Astrocyte of the spinal cord (primary cell): ENCODE results near the gene OSM.

ENCODE experiments used
- DNase-seq: peaks from one replicate; pipeline ENCODE4 v3.0.0; 2011; ENCODE audit warnings: low read depth, low spot score
- H3K4me3 ChIP-seq: 2 replicates; pipeline ENCODE4 v1.5.1; 2011; ENCODE audit warnings: low read depth, mild to moderate bottlenecking, low read length, moderate library complexity
- in situ Hi-C: cut with HindIII; loops from 2 replicates; pipeline ENCODE4 v1.10.0; 2017; ENCODE audit warnings: low sequenced_read_pairs
- TF ChIP-seq, protein P1 (sequence below): IDR thresholded peaks from 2 replicates; pipeline ENCODE4 v1.5.1; 2012; ENCODE audit warnings: low read depth, mild to moderate bottlenecking, low read length, inconsistent platforms

The OSM gene

DNA sequence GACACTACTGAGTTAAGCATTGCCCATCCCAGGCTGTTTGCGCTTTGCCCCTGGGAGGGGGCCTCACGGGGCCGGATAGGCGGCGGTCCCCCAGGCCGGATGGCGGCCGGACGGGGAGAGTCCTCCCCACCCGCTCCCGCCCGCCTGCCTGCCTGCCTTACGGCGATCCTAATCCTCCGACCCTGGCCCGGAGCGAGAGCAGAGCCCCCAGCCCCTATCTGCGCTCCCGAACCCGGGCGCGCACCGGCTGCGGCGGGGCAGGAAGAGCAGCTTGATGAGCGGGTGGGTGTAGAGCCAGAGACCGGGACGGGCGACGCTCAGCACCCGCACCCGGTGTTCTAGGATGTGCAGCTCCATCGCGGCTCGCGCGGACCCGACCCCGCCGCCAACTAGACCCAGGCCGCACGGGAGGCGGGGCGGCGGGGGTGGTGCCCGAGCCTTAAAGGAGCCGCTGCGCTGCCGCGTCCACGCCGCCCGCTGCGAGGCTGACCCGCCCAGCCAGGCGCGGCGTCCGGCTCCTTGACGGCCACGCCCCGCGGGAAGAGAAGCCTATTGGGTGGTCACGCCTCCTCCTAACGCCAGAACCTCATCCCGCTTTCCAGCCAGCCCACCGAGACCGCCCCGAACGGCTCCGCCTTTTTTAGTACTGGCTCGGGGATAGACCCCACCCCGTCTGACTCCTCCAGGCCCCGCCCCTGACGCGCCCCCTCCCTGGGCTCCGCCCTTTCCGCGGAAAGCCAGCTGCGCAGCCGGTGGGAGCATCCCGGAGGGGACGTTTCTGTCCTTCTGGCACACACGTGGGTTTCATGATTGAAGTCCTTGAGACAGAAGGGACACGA, 22.7 kb upstream of the OSM start, which contains the start of gene CASTOR1:
CASTOR1 (minus strand) TSS at position 365 of the 839 bp plus-strand sequence; CDS start at position 357, 8 bp downstream.
- TF ChIP-seq, protein P1, sequence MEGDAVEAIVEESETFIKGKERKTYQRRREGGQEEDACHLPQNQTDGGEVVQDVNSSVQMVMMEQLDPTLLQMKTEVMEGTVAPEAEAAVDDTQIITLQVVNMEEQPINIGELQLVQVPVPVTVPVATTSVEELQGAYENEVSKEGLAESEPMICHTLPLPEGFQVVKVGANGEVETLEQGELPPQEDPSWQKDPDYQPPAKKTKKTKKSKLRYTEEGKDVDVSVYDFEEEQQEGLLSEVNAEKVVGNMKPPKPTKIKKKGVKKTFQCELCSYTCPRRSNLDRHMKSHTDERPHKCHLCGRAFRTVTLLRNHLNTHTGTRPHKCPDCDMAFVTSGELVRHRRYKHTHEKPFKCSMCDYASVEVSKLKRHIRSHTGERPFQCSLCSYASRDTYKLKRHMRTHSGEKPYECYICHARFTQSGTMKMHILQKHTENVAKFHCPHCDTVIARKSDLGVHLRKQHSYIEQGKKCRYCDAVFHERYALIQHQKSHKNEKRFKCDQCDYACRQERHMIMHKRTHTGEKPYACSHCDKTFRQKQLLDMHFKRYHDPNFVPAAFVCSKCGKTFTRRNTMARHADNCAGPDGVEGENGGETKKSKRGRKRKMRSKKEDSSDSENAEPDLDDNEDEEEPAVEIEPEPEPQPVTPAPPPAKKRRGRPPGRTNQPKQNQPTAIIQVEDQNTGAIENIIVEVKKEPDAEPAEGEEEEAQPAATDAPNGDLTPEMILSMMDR, result no peak
- peak within 1 kb of the TSS; percentile 74 for H3K4me3 ChIP-seq
- peak; percentile 99 for DNase-seq
- in situ Hi-C loops, result no loop called here

GRCh38 chr22:30288419-30289140, 21.9 kb upstream of the OSM start:
- peak overlapping the region; percentile 74 for H3K4me3 ChIP-seq
- TF ChIP-seq, protein P1, result no peak
- in situ Hi-C loops, result no loop called here
- no peak for DNase-seq

- peak overlapping the region; percentile 74 for H3K4me3 ChIP-seq
- in situ Hi-C loops, result no loop called here
- TF ChIP-seq, protein P1, result peak; percentile 62
- DNase-seq, result peak; percentile 93
These were observed 21.2 kb upstream of the OSM start for GRCh38 chr22:30287648-30288418.

- no peak overlapping the region for H3K4me3 ChIP-seq
- DNase-seq, result peak; percentile 48
- TF ChIP-seq, protein P1, result peak; percentile 93
- in situ Hi-C loops, result no loop called here
These were observed 20.4 kb upstream of the OSM start for GRCh38 chr22:30286813-30287647.

DNA sequence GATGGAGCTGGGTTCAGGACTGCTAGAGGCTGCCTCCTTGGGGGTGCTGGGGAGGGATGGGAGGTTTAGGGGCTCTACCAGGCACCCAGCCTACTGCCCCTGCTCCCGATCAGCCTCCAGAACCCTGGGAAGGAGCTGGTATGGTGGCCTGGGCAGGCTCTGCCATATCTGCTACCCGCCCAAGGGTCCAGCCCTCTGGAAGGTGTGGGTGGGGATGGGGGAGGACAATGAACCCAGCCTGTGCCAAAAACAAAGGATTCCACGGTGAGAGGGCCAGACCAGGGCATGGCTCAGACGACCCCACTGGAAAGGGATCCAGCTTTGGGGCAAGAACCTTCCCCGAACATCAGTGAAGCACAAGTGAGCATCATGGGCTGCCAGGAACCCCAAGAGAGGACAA, 19.7 kb upstream of the OSM start:
- in situ Hi-C loops, result no loop called here
- TF ChIP-seq, protein P1, result no peak

GRCh38 chr22:30285846-30286200, 19.2 kb upstream of the OSM start:
- in situ Hi-C loops, result no loop called here
- H3K4me3 ChIP-seq, result no peak overlapping the region
- TF ChIP-seq, protein P1, result no peak
- DNase-seq, result no peak

More for the DNA sequence above, 19.7 kb upstream of the OSM start:
- no peak overlapping the region for H3K4me3 ChIP-seq
- DNase-seq, result no peak
